Motor neuron (in vitro differentiated cells): ENCODE results near the gene ARR3. TPM values are rescaled to one million over a fixed set of nuclear protein-coding genes. Genes with fewer than 3 reads are reported as not detected.
"Not testable (repeated sequence)": the region's sequence is repeated elsewhere in the genome, so short reads cannot be mapped to it uniquely, and the experiment has no call there.

Experiments
- ATAC-seq, 8 experiments: fragments of 200-7000 bp; cut with Tn5 transposase; replicated peaks in 6 of 8; 2 replicates each; pipeline ENCODE4 v1.8.0; 2021; ENCODE audit warnings: mild to moderate bottlenecking in 8 of 8, moderate library complexity in 8 of 8
- H3K27ac ChIP-seq, 2 donors: fragments of 250-450 bp; sonication (Bioruptor Pico); 2 replicates each; pipeline ENCODE4 v1.9.0; 2021; ENCODE audit warnings: antibody characterized with exemption in 2 of 2, mild to moderate bottlenecking in 2 of 2, moderate library complexity in 1 of 2
- H3K4me1 ChIP-seq, 2 donors: fragments of 250-450 bp; sonication (Bioruptor Pico); replicated peaks in 1 of 2; 2 replicates each; pipeline ENCODE4 v1.6.1; 2021; ENCODE audit warnings: antibody characterized with exemption in 2 of 2, mild to moderate bottlenecking in 2 of 2, moderate library complexity in 1 of 2
- H3K4me3 ChIP-seq, 5 donors: fragments of 250-450 bp; sonication (Bioruptor Pico); 2 replicates each; pipeline ENCODE4 v1.9.0; 2021; ENCODE audit warnings: antibody characterized with exemption in 5 of 5, mild to moderate bottlenecking in 5 of 5, moderate library complexity in 4 of 5
- WGBS, 10 experiments: fragments of 450-650 bp; shearing (Covaris generic); methylation state at CpG; one replicate each; pipeline ENCODE4 v1.0.0; 2022; 5-methylcytosine and 5-hydroxymethylcytosine counted together
- in situ Hi-C, 9 experiments: fragments of 400-800 bp; cut with MboI; loops; one replicate each; pipeline ENCODE4 v1.15.0; 2021; ENCODE audit warnings: low sequenced_read_pairs in 9 of 9, low pct_unique_long_range_greater_than_20kb in 2 of 9; ENCODE audit not compliant: unreplicated experiment in 9 of 9
- total RNA-seq, 8 experiments: library from RNA; unstranded; fragments of 300-600 nt; gene quantifications; 2 replicates each; pipeline versions ENCODE4 v1.2.3 to v1.2.4, GENCODE V29; 2022

The ARR3 gene
- 1 to 10 TPM in 2 of 8 experiments, under 1 TPM in 1, not detected in 5; 1.00 to 2.7 (median 1.1) TPM for total RNA-seq

- ATAC-seq: no peak
- Histone ChIP-seq H3K27ac (no peak within 1 kb of the TSS), H3K4me3 (no peak within 1 kb of the TSS), H3K4me1 (no peaks in the 10 kb centered on the region)
- in situ Hi-C loops: no loop called here
Observed at GRCh38 chrX:70268034-70268433, at the start of gene ARR3. ARR3 (plus strand) TSS chrX:70268334; CDS start chrX:70269386, 1,052 bp downstream.

GRCh38 chrX:70219938-70220764 lies 48.0 kb upstream of the ARR3 start:
- H3K4me1 ChIP-seq: no peaks in the 10 kb centered on the region
- peak in 4 of 8 experiments; percentile 91 to 98 (median 98) for ATAC-seq
- no peak overlapping the region for H3K27ac ChIP-seq
- no peak overlapping the region for H3K4me3 ChIP-seq
- in situ Hi-C loops: no loop called here
- WGBS, 10 experiments: 30 to 90% (median 65%) methylated on average over 1 to 3 of the region's 5 CpGs; no CpG with 5 or more reads in 7 of the 10 experiments

GRCh38 chrX:70226048-70226447 lies 42.1 kb upstream of the ARR3 start:
- Histone ChIP-seq H3K4me1 (no peaks in the 10 kb centered on the region), H3K27ac (no peak overlapping the region), H3K4me3 (no peak overlapping the region)
- in situ Hi-C loops: no loop called here
- ATAC-seq: peak in 1 of 8 experiments; percentile 17

GRCh38 chrX:70226687-70227086 lies 41.4 kb upstream of the ARR3 start:
- WGBS, 10 experiments: 57% methylated on average over 1 of the region's 2 CpGs; no CpG with 5 or more reads in 9 of the 10 experiments
- Histone ChIP-seq H3K4me3 (no peak overlapping the region), H3K27ac (no peak overlapping the region), H3K4me1 (no peaks in the 10 kb centered on the region)
- peak in 2 of 8 experiments; percentile 23 to 94 for ATAC-seq
- in situ Hi-C loops: no loop called here

GRCh38 chrX:70231666-70232065 lies 36.5 kb upstream of the ARR3 start:
- in situ Hi-C loops: no loop called here
- no peak for ATAC-seq
- WGBS, 10 experiments: 48 to 71% methylated on average over 1 to 4 of the region's 4 CpGs; no CpG with 5 or more reads in 8 of the 10 experiments

GRCh38 chrX:70234355-70234754 lies 33.8 kb upstream of the ARR3 start, which contains the start of gene AWAT1:
AWAT1 (plus strand) TSS chrX:70234655; CDS start chrX:70234696, 41 bp downstream.
- Histone ChIP-seq H3K27ac (no peak within 1 kb of the TSS), H3K4me3 (no peak within 1 kb of the TSS), H3K4me1 (no peaks in the 10 kb centered on the region)
- no peak for ATAC-seq
- in situ Hi-C loops: no loop called here
- no CpG with 5 or more reads among the region's 3 CpGs for WGBS, 10 experiments

More at GRCh38 chrX:70231666-70232065, 36.5 kb upstream of the ARR3 start:
- H3K4me1 ChIP-seq: no peaks in the 10 kb centered on the region
- H3K27ac ChIP-seq: no peak overlapping the region
- H3K4me3 ChIP-seq: no peak overlapping the region

GRCh38 chrX:70240751-70241150 lies 27.4 kb upstream of the ARR3 start:
- H3K4me3 ChIP-seq: no peak overlapping the region
- no peak for ATAC-seq
- no CpG with 5 or more reads among the region's 1 CpG for WGBS, 10 experiments
- no peaks in the 10 kb centered on the region for H3K4me1 ChIP-seq
- H3K27ac ChIP-seq: no peak overlapping the region
- in situ Hi-C loops: no loop called here

GRCh38 chrX:70241501-70241900 lies 26.6 kb upstream of the ARR3 start:
- no peaks in the 10 kb centered on the region for H3K4me1 ChIP-seq
- in situ Hi-C loops: no loop called here
- WGBS, 10 experiments: 34 to 100% (median 71%) methylated on average over 1 to 2 of the region's 2 CpGs; no CpG with 5 or more reads in 4 of the 10 experiments

GRCh38 chrX:70243601-70244000 lies 24.5 kb upstream of the ARR3 start:
- in situ Hi-C loops, H3K4me1 ChIP-seq, H3K4me3 ChIP-seq, H3K27ac ChIP-seq: not testable (repeated sequence)
- WGBS, 10 experiments: 38 to 80% (median 70%) methylated on average over 1 to 4 of the region's 5 CpGs; no CpG with 5 or more reads in 7 of the 10 experiments
- peak in 1 of 8 experiments; percentile 18 for ATAC-seq

More at GRCh38 chrX:70241501-70241900, 26.6 kb upstream of the ARR3 start:
- H3K4me3 ChIP-seq: no peak overlapping the region
- no peak for ATAC-seq
- no peak overlapping the region for H3K27ac ChIP-seq

GRCh38 chrX:70244881-70245280 lies 23.3 kb upstream of the ARR3 start:
- Histone ChIP-seq H3K4me1 (no peaks in the 10 kb centered on the region), H3K4me3 (no peak overlapping the region), H3K27ac (no peak overlapping the region)
- in situ Hi-C loops: no loop called here
- 50 to 94% (median 84%) methylated on average over 1 to 5 of the region's 6 CpGs; no CpG with 5 or more reads in 1 of the 10 experiments for WGBS, 10 experiments
- ATAC-seq: no peak

GRCh38 chrX:70247252-70247651 lies 20.9 kb upstream of the ARR3 start:
- H3K4me3 ChIP-seq: no peak overlapping the region
- H3K27ac ChIP-seq: no peak overlapping the region
- in situ Hi-C loops: no loop called here
- no peak for ATAC-seq
- H3K4me1 ChIP-seq: no peaks in the 10 kb centered on the region
- 83 to 100% (median 96%) methylated on average over 1 to 2 of the region's 2 CpGs; no CpG with 5 or more reads in 6 of the 10 experiments for WGBS, 10 experiments

GRCh38 chrX:70252491-70252890 lies 15.6 kb upstream of the ARR3 start:
- 10 to 100% (median 80%) methylated on average over 1 to 2 of the region's 2 CpGs; no CpG with 5 or more reads in 3 of the 10 experiments for WGBS, 10 experiments
- no peaks in the 10 kb centered on the region for H3K4me1 ChIP-seq
- in situ Hi-C loops: no loop called here
- ATAC-seq: no peak
- H3K4me3 ChIP-seq: no peak overlapping the region
- no peak overlapping the region for H3K27ac ChIP-seq

- 0 to 100% (median 28%) methylated on average over 1 to 3 of the region's 3 CpGs; no CpG with 5 or more reads in 5 of the 10 experiments for WGBS, 10 experiments
- Histone ChIP-seq H3K4me1 (no peaks in the 10 kb centered on the region), H3K4me3 (no peak overlapping the region), H3K27ac (no peak overlapping the region)
- ATAC-seq: peak in 1 of 8 experiments; percentile 16
- in situ Hi-C loops: no loop called here
Observed at GRCh38 chrX:70253377-70254062, 14.6 kb upstream of the ARR3 start.
